C1 segment of cervical spinal cord (tissue), 14 donors: ENCODE data around the gene ADRA1B.

ENCODE experiments used
- DNase-seq, 14 donors: peaks; one replicate each; lab custom pipeline; 2025; lab: John Stamatoyannopoulos, UW

The ADRA1B gene

DNA sequence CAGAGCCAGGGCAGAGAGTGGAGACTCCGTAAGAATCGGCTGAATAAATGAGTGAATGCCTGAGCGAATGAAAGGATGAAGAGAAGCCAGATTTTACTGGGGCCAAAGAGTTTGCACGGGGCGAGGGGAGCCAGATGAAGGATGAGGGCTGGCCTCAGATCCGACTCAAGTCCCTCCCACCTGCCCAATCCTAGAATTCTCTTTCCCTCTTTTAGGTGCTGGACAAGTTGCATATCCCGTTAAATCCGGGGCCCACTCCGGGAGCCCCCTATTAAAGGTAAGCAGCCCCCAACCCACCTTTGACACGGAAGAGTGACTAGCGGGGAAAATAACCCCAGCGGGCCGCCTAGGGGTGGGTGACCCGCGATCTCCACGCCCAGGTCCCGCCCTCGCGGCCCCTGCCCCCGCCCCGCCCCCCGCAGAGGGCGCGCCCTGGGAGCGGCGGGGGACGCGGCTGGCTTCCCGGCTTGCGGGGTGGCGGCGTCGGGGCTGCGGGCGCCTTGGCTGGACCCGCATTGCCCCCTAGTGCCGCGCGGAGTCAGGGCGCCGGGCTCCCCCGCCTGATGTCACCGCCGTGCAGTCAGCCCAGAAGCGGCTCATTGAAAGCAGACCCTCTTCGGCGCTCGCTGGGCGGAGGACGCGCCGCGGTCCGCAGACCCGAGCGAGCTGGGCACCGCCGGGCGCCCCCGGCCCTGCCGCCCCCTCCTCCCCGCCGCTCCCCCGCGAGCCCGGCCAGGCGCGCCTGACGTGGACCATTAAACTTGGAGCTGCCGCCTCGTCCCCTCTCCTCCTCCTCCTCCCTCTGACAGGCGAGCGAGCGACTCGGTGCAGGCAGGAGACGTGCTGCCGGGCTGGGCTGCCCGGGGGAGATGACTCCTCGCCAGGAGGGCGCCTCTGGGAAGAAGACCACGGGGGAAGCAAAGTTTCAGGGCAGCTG is at the start of gene ADRA1B:
TSS of gene ADRA1B (plus strand) at position 579 of the 937 bp plus-strand sequence. CDS start 424 bp downstream, outside the sequence.
- peak in 9 of 14 donors; percentile 27 to 65 (median 50) for DNase-seq

- DNase-seq, result no peak
Measured at GRCh38 chr5:159873680-159874079, 42.6 kb upstream of the ADRA1B start.

DNA sequence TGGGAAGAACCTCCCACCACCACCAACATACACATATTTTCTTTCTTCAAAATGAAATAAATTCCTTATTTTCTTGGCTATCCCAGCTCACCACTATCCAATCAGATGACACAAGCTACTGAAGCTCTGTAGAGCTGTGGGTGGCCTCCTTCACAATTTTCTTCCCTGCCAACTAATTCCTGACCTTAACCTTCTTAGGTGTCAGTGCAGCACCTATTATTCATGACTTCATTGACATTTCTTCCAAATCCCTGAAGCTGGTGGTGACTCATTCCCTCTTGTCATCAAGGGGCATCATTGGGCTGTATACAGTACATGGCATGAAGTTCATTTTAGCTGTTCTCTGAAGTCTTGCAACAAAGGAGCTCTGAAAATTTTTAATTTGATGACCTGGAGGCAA is 42.0 kb upstream of the ADRA1B start:
- DNase-seq, result no peak

DNA sequence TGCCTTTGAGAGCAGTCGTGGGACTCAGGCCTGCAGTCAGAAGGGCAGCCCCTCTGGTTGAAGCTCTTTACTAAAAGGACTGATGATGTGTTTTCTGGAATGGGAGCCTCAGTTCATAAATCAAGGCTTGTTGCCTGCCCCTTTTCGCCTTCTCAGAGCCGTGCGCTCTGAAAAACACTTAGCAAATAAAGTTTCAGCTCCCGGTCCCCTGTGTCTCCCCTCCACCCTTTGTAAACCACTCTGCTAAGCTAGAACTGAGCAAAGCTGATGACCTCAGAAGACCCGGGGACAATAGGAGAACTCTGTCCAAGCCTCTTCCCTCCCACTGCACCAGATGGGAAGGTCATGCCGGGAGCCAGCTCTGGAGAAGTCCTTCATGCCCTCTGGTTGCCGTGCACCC is 39.3 kb upstream of the ADRA1B start:
- DNase-seq, result no peak

DNA sequence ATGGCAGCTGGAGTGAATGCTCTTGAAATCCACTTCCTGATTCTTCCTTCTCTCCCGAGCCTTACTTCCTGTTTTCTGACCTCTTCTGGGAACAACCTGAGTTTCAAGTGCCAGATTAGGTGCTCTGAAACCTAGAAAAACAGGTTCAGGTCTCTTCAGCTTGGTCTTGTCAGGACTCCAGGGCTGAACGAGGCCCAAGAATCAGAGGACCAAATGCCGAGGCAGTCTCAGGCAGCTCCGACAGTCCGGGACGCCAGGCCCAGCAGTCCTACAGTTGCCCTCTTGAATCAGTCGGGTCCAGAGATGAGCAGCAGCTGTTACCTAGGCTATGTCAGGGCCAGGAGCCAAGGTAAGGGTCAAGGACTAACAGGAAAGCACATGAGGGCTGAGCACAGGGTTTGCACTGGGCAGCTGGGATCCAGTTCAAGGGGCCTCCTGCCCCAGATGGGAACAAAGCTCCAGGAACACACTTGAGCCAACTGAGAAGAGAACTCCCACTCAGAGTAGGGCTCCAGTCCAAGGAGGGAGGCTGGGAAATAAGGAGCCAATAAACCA is 38.3 kb upstream of the ADRA1B start:
- DNase-seq, result peak in 10 of 14 donors; percentile 2 to 74 (median 36)

- DNase-seq, result peak in 11 of 14 donors; percentile 15 to 57 (median 22)
Measured at GRCh38 chr5:159878988-159879471, 37.3 kb upstream of the ADRA1B start.

GRCh38 chr5:159880676-159881075 is 35.6 kb upstream of the ADRA1B start:
- DNase-seq, result no peak

- DNase-seq, result no peak
Measured at GRCh38 chr5:159881967-159882366, 34.3 kb upstream of the ADRA1B start.

GRCh38 chr5:159883522-159883950 is 32.7 kb upstream of the ADRA1B start:
- no peak for DNase-seq

GRCh38 chr5:159884917-159885620 is 31.2 kb upstream of the ADRA1B start:
- DNase-seq, result no peak

GRCh38 chr5:159886296-159886695 is 30.0 kb upstream of the ADRA1B start:
- DNase-seq, result peak in 1 of 14 donors; percentile 21

DNA sequence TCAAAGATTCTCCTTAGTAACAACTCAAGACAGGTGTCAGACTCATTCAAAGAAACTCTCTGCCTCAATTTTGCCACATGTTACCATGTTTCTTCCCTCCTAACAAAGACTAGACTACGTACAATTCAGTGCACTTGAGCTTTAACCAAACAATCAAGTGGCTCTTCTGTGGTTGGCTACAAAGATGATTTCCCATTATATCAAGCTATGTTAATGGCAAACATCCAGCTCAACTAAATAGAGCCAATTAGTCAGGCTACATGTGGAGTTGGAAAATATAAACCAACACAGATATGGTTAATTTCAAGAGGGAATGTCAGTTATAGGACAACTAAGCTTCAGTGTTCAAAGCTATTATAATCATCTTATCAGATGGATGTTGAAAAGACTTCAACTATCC is 29.2 kb upstream of the ADRA1B start:
- no peak for DNase-seq

DNA sequence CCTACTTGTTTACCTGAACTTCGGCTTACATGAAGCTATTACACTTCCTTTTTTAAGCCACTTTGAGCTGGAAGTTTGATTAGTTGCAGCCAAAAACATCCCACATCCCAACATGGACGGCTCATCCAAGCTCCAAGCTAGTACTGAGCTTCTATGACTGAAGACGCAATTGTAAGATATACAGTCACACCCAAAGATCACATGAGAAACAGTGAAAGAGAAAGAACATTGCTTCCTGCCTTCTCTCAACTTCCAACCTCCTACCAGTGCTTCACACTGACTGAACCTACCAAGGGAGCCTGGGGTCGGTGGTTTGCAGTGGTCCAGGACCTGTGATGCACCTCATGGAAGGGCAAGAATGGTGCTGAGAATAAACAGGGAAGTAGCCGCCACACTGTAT is 27.4 kb upstream of the ADRA1B start:
- DNase-seq, result no peak

GRCh38 chr5:159890141-159890540 is 26.1 kb upstream of the ADRA1B start:
- no peak for DNase-seq

DNA sequence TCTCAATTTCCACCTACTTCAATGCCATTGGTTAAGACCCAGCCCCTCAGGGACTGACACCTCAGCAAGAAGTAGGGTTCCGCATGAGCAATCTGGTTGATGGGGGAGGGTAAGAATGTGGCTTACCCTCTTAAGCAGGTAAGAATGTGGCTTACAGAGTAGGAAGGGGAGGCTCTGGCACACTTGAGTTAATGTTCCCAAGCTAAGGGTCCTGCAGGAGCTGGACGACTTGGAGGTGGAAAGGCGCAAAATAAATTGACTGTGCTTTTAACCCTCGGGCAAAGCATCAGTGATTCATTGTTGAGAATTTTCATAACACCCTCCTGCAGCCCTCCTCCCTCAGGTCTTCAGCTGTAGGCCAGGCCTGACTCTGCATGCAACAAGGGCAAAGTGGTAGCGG is 24.9 kb upstream of the ADRA1B start:
- no peak for DNase-seq

GRCh38 chr5:159893040-159893695 is 23.1 kb upstream of the ADRA1B start:
- no peak for DNase-seq

- DNase-seq, result no peak
Measured at GRCh38 chr5:159894149-159894720, 22.0 kb upstream of the ADRA1B start.

DNA sequence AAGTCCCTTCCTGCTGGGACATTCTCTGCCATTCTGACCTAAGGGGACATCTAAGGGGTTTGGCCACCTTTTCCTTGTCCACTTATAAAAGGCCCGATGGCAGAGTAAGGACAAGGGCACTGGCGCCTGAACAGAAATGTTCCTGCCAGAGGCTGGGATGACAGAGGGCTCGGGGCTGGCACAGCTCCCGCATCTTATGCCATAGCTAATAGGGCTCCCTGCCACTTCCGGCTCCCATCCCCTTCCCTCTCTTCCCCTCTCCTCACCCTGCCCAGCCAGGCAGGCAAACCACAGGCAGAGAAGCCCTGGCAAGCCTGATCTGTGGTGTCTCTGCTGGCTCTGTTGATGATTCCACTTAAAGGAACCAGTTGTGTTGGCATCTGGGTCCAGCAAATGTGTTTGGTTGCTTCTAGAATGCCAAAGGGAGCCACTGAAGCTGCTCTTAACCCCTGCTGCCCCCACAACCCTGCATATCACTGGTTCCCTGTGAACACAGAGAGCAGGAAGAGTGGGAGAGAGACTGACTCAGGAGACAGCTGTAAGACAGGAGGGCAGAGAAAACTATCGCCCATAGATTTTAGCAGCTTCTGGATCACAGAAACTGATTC is 18.4 kb upstream of the ADRA1B start:
- DNase-seq, result no peak

GRCh38 chr5:159899067-159900049 is 16.9 kb upstream of the ADRA1B start:
- no peak for DNase-seq

GRCh38 chr5:159901308-159901707 is 15.0 kb upstream of the ADRA1B start:
- DNase-seq, result no peak
